Sigmoid colon (tissue), 7 donors: ENCODE measurements around the gene ADAMTS12. TPM values are rescaled to one million over a fixed set of nuclear protein-coding genes. Genes with fewer than 3 reads are reported as not detected.

Experiments
- DNase-seq: peaks from one replicate; pipeline ENCODE4 v3.0.0-alpha.2; 2019
- H3K27ac ChIP-seq, 4 donors: fragments of 200-600 bp; sonication (generic); one replicate each; pipeline ENCODE4 v1.5.1; 2016 to 2019; ENCODE audit warnings: mild to moderate bottlenecking in 1 of 4
- H3K27me3 ChIP-seq, 3 donors: fragments of 200-600 bp; sonication (generic); one replicate each; pipeline ENCODE4 v1.5.1; 2019; ENCODE audit warnings: mild to moderate bottlenecking in 1 of 3
- H3K36me3 ChIP-seq, 4 donors: fragments of 200-600 bp; sonication (generic); one replicate each; pipeline ENCODE4 v1.5.1; 2016 to 2019
- H3K4me1 ChIP-seq, 4 donors: fragments of 200-600 bp; sonication (generic); one replicate each; pipeline ENCODE4 v1.5.1; 2017 to 2019
- H3K4me3 ChIP-seq, 4 donors: fragments of 200-600 bp; sonication (generic); one replicate each; pipeline ENCODE4 v1.5.1; 2017 to 2019; ENCODE audit warnings: mild to moderate bottlenecking in 2 of 4, moderate library complexity in 1 of 4
- H3K9me3 ChIP-seq, 4 donors: fragments of 200-600 bp in 3 of 4; sonication (generic) in 3 of 4; one replicate each; pipeline versions ENCODE4 v1.5.1 to v1.6.1; 2013 to 2019
- EP300 ChIP-seq, 4 donors: sonication (generic); formaldehyde crosslinking; IDR thresholded peaks; one replicate each; pipeline ENCODE4 v1.6.1; 2017; ENCODE audit warnings: antibody characterized with exemption in 4 of 4
- POLR2A ChIP-seq, 2 donors: fragments of 450-650 bp; IDR thresholded peaks; one replicate each; pipeline ENCODE4 v1.6.1; 2016; ENCODE audit warnings: antibody characterized with exemption in 2 of 2, mild to moderate bottlenecking in 2 of 2, moderate library complexity in 2 of 2
- POLR2AphosphoS5 ChIP-seq, 4 donors: sonication (generic); formaldehyde crosslinking; IDR thresholded peaks; one replicate each; pipeline ENCODE4 v1.6.1; 2017; ENCODE audit warnings: antibody characterized with exemption in 4 of 4
- WGBS, 2 donors: extraction: QIAGEN DNeasy Blood & Tissue Kit; methylation state at CpG; one replicate each; pipeline ENCODE4 v1.1.7; 2013; 5-methylcytosine and 5-hydroxymethylcytosine counted together
- intact Hi-C: fragments of 100-400 bp; cut with DNase I; formaldehyde crosslinking; loops from one replicate; pipeline ENCODE4 v1.15.1; 2023
- polyA plus RNA-seq, 3 donors: library from polyadenylated mRNA; stranded (reverse); fragments of 200-250 nt; gene quantifications; one replicate each; pipeline ENCODE4 v1.2.3, GENCODE V29; 2013
- total RNA-seq, 4 donors: library from RNA; depleted of rRNA; stranded (reverse); fragments of >200 nt; gene quantifications; one replicate each; pipeline ENCODE4 v1.1.0, GENCODE V29; 2016
- TF ChIP-seq, protein P1 (sequence below), 4 experiments: fragments of 450-650 bp in 3 of 4; fragments of 200-600 bp in 1 of 4; IDR thresholded peaks; one replicate each; pipeline ENCODE4 v1.5.1; 2016 to 2019; ENCODE audit warnings: antibody characterized with exemption in 4 of 4, mild to moderate bottlenecking in 3 of 4, moderate library complexity in 2 of 4
- donor health status: healthy with polysubstance abuse.
- donor health status: Bipolar disorder and iron deficiency.
- donor health status: healthy.

ADAMTS12 gene
- total and polyA plus RNA-seq, 7 donors = 0.42 to 5.4 (median 2.7) TPM; not detected in 1

DNA sequence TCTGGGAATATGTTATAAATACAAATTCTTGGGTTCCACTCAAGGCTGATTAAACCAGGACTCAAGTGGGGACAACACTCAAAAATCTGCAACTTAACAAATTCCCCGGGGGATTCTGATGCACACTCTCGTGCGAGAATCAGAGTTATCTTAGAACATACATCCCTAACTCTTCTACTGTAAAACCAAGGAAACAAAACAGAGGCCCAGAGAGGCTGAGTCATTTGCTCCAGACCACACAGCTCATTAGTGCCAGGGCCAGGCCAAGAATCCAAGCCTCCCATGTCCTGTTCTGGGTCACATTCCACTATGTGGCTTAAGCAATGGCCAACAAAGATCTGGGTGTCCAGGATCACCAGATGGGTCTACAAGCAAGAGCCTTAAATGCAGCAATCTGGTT, 166.0 kb downstream of the ADAMTS12 start:
- Histone ChIP-seq H3K27ac (no peak overlapping the region), H3K9me3 (no peaks in the 10 kb centered on the region), H3K27me3 (no peaks in the 10 kb centered on the region), H3K4me1 (peaks cover 0 to 16% (median 4%) of the 10 kb centered on the region in 4 donors), H3K4me3 (no peak overlapping the region), H3K36me3 (no peaks in the 10 kb centered on the region)
- TF ChIP-seq, protein P1, sequence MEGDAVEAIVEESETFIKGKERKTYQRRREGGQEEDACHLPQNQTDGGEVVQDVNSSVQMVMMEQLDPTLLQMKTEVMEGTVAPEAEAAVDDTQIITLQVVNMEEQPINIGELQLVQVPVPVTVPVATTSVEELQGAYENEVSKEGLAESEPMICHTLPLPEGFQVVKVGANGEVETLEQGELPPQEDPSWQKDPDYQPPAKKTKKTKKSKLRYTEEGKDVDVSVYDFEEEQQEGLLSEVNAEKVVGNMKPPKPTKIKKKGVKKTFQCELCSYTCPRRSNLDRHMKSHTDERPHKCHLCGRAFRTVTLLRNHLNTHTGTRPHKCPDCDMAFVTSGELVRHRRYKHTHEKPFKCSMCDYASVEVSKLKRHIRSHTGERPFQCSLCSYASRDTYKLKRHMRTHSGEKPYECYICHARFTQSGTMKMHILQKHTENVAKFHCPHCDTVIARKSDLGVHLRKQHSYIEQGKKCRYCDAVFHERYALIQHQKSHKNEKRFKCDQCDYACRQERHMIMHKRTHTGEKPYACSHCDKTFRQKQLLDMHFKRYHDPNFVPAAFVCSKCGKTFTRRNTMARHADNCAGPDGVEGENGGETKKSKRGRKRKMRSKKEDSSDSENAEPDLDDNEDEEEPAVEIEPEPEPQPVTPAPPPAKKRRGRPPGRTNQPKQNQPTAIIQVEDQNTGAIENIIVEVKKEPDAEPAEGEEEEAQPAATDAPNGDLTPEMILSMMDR (IDR thresholded peaks at IDR 0.05) = no peak
- no peak for TF ChIP-seq POLR2A (IDR thresholded peaks at IDR 0.05)
- no peak for TF ChIP-seq POLR2AphosphoS5 (IDR thresholded peaks at IDR 0.05)
- no peak for TF ChIP-seq EP300 (IDR thresholded peaks at IDR 0.05)
- DNase-seq = no peak
- 86 to 91% methylated on average over 3 of the region's 3 CpGs for WGBS, 2 donors
- intact Hi-C loops = no loop called here

GRCh38 chr5:33721491-33722200, 170.1 kb downstream of the ADAMTS12 start:
- WGBS, 2 donors = 40 to 42% methylated on average over 6 of the region's 6 CpGs

GRCh38 chr5:33720176-33720575, 171.6 kb downstream of the ADAMTS12 start:
- no peak for DNase-seq
- H3K36me3 ChIP-seq = no peaks in the 10 kb centered on the region
- no peaks in the 10 kb centered on the region for H3K27me3 ChIP-seq
- no peaks in the 10 kb centered on the region for H3K9me3 ChIP-seq
- no peak overlapping the region for H3K4me3 ChIP-seq
- H3K4me1 ChIP-seq = peaks cover 0 to 10% (median 4%) of the 10 kb centered on the region in 4 donors
- intact Hi-C loops = no loop called here
- TF ChIP-seq EP300 (IDR thresholded peaks at IDR 0.05) = no peak
- TF ChIP-seq, protein P1 (IDR thresholded peaks at IDR 0.05) = no peak
- TF ChIP-seq POLR2A (IDR thresholded peaks at IDR 0.05) = no peak
- TF ChIP-seq POLR2AphosphoS5 (IDR thresholded peaks at IDR 0.05) = no peak
- no peak overlapping the region for H3K27ac ChIP-seq
- WGBS, 2 donors = 53 to 64% methylated on average over 1 of the region's 1 CpG

More at GRCh38 chr5:33721491-33722200, 170.1 kb downstream of the ADAMTS12 start:
- no peak overlapping the region for H3K4me3 ChIP-seq
- no peak for DNase-seq
- peaks cover 0 to 11% (median 4%) of the 10 kb centered on the region in 4 donors for H3K4me1 ChIP-seq
- no peaks in the 10 kb centered on the region for H3K27me3 ChIP-seq
- H3K27ac ChIP-seq = peak overlapping the region in 1 of 4 donors; percentile 21
- intact Hi-C loops = no loop called here
- H3K36me3 ChIP-seq = no peaks in the 10 kb centered on the region
- TF ChIP-seq, protein P1 (IDR thresholded peaks at IDR 0.05) = no peak
- TF ChIP-seq EP300 (IDR thresholded peaks at IDR 0.05) (no peak), POLR2AphosphoS5 (IDR thresholded peaks at IDR 0.05) (no peak), POLR2A (IDR thresholded peaks at IDR 0.05) (no peak)
- no peaks in the 10 kb centered on the region for H3K9me3 ChIP-seq

DNA sequence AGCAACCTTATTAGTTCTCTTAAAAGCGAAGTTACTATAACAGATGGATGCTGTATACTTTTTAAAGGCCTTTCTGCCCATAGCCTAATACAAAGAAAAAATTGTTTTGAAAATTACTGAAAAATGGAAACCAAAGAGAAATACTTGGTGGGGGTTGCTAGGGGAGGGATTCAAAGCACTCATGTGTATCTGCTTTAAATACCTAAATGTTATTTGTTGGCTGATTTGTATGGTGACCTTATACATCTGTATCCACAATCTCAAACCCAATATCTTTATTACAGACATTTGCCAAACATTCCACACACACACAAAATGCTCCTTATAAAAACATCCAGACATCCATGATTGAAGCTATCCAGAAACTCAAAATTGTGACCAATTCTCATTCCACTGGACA, 172.0 kb downstream of the ADAMTS12 start:
- no peak for DNase-seq
- Histone ChIP-seq H3K4me1 (peaks cover 0 to 10% (median 4%) of the 10 kb centered on the region in 4 donors), H3K27me3 (no peaks in the 10 kb centered on the region), H3K36me3 (no peaks in the 10 kb centered on the region), H3K27ac (no peak overlapping the region), H3K4me3 (no peak overlapping the region), H3K9me3 (no peaks in the 10 kb centered on the region)
- intact Hi-C loops = no loop called here
- TF ChIP-seq POLR2A (IDR thresholded peaks at IDR 0.05) = no peak
- no peak for TF ChIP-seq POLR2AphosphoS5 (IDR thresholded peaks at IDR 0.05)
- no peak for TF ChIP-seq EP300 (IDR thresholded peaks at IDR 0.05)
- TF ChIP-seq, protein P1 (IDR thresholded peaks at IDR 0.05) = no peak
- 83 to 88% methylated on average over 1 of the region's 1 CpG for WGBS, 2 donors
